ENCODE results near the gene RSRC1.

Gene RSRC1

GRCh38 chr3:158079599-158079998 is 30.3 kb upstream of the RSRC1 start:
- H2BK15ac ChIP-seq (ENCODE audit: low read depth, poor library complexity, severe bottlenecking) = no peak overlapping the region
- no peak overlapping the region for H2BK12ac ChIP-seq (ENCODE audit: low read length in 2 of 2)
- no peak overlapping the region for H3K9ac ChIP-seq (ENCODE audit: low read length)
- H3K4me2 ChIP-seq (ENCODE audit: low read length, poor library complexity, severe bottlenecking) = no peak overlapping the region
- no peaks in the 10 kb centered on the region for H3K4me1 ChIP-seq (ENCODE audit: control insufficient read depth, insufficient read depth, low read depth, low read length)
- no peak overlapping the region for H3K27ac ChIP-seq (ENCODE audit: low read length, poor library complexity, severe bottlenecking)
- H3K14ac ChIP-seq (ENCODE audit: low read length in 2 of 2) = no peak overlapping the region
- H2AFZ ChIP-seq (ENCODE audit: low read depth, low read length) = no peak overlapping the region
- no CpG with 5 or more reads among the region's 1 CpG for WGBS
- H2AK5ac ChIP-seq (ENCODE audit: low read length, severe bottlenecking) = no peak overlapping the region
- H4K91ac ChIP-seq (ENCODE audit: low read length) = no peak overlapping the region
- no peak for DNase-seq
- no peak overlapping the region for H3K4ac ChIP-seq (ENCODE audit: low read depth in 1 of 2, low read length in 2 of 2)
- no peaks in the 10 kb centered on the region for H3K9me3 ChIP-seq (ENCODE audit: control insufficient read depth, low read length)
- no peaks in the 10 kb centered on the region for H3K79me1 ChIP-seq (replicated peaks; ENCODE audit: low read length, poor library complexity, severe bottlenecking)
- no peak overlapping the region for H3K18ac ChIP-seq (ENCODE audit: low read depth in 1 of 2, low read length in 2 of 2)
- no peak overlapping the region for H3K23ac ChIP-seq (ENCODE audit: low read length in 2 of 2)
- no peaks in the 10 kb centered on the region for H3K27me3 ChIP-seq (ENCODE audit: control insufficient read depth in 1 of 2, insufficient read depth in 1 of 2, low read length in 2 of 2)
- H4K8ac ChIP-seq (ENCODE audit: low read length) = no peak overlapping the region
- H2BK5ac ChIP-seq (ENCODE audit: low read depth, low read length, poor library complexity, severe bottlenecking) = no peak overlapping the region
- H3K36me3 ChIP-seq (ENCODE audit: control insufficient read depth in 1 of 2, insufficient read depth in 2 of 2, low read depth in 1 of 2, low read length in 2 of 2) = no peaks in the 10 kb centered on the region
- no peak overlapping the region for H3K4me3 ChIP-seq (ENCODE audit: insufficient read depth in 1 of 2, low read depth in 1 of 2, low read length in 2 of 2)
- no peak overlapping the region for H2BK120ac ChIP-seq (ENCODE audit: low read depth, low read length)

- no peak overlapping the region for H2AFZ ChIP-seq (ENCODE audit: low read depth, low read length)
Observed at GRCh38 chr3:158084651-158085050, 25.2 kb upstream of the RSRC1 start.

GRCh38 chr3:158085358-158085757 is 24.5 kb upstream of the RSRC1 start:
- H2BK120ac ChIP-seq (ENCODE audit: low read depth, low read length) = no peak overlapping the region
- no peaks in the 10 kb centered on the region for H3K79me1 ChIP-seq (replicated peaks; ENCODE audit: low read length, poor library complexity, severe bottlenecking)
- H3K4ac ChIP-seq (ENCODE audit: low read depth in 1 of 2, low read length in 2 of 2) = no peak overlapping the region
- H3K23ac ChIP-seq (ENCODE audit: low read length in 2 of 2) = no peak overlapping the region
- H3K4me3 ChIP-seq (ENCODE audit: insufficient read depth in 1 of 2, low read depth in 1 of 2, low read length in 2 of 2) = no peak overlapping the region
- no peak overlapping the region for H3K18ac ChIP-seq (ENCODE audit: low read depth in 1 of 2, low read length in 2 of 2)
- no peaks in the 10 kb centered on the region for H3K9me3 ChIP-seq (ENCODE audit: control insufficient read depth, low read length)
- no peak overlapping the region for H2AK5ac ChIP-seq (ENCODE audit: low read length, severe bottlenecking)
- no peaks in the 10 kb centered on the region for H3K4me1 ChIP-seq (ENCODE audit: control insufficient read depth, insufficient read depth, low read depth, low read length)
- no peak overlapping the region for H2AFZ ChIP-seq (ENCODE audit: low read depth, low read length)
- no peak overlapping the region for H4K8ac ChIP-seq (ENCODE audit: low read length)
- no peak overlapping the region for H2BK5ac ChIP-seq (ENCODE audit: low read depth, low read length, poor library complexity, severe bottlenecking)
- H3K9ac ChIP-seq (ENCODE audit: low read length) = no peak overlapping the region
- no peak overlapping the region for H3K4me2 ChIP-seq (ENCODE audit: low read length, poor library complexity, severe bottlenecking)
- H3K14ac ChIP-seq (ENCODE audit: low read length in 2 of 2) = no peak overlapping the region
- H2BK12ac ChIP-seq (ENCODE audit: low read length in 2 of 2) = no peak overlapping the region
- H3K27me3 ChIP-seq (ENCODE audit: control insufficient read depth in 1 of 2, insufficient read depth in 1 of 2, low read length in 2 of 2) = peaks cover 0 to 21% of the 10 kb centered on the region in 2 experiments
- no peaks in the 10 kb centered on the region for H3K36me3 ChIP-seq (ENCODE audit: control insufficient read depth in 1 of 2, insufficient read depth in 2 of 2, low read depth in 1 of 2, low read length in 2 of 2)
- no peak overlapping the region for H4K91ac ChIP-seq (ENCODE audit: low read length)
- no peak for DNase-seq
- no peak overlapping the region for H3K27ac ChIP-seq (ENCODE audit: low read length, poor library complexity, severe bottlenecking)
- no peak overlapping the region for H2BK15ac ChIP-seq (ENCODE audit: low read depth, poor library complexity, severe bottlenecking)

More at GRCh38 chr3:158084651-158085050, 25.2 kb upstream of the RSRC1 start:
- no peak for DNase-seq
- Histone ChIP-seq H4K91ac (ENCODE audit: low read length) (no peak overlapping the region), H3K36me3 (ENCODE audit: control insufficient read depth in 1 of 2, insufficient read depth in 2 of 2, low read depth in 1 of 2, low read length in 2 of 2) (no peaks in the 10 kb centered on the region), H3K4me2 (ENCODE audit: low read length, poor library complexity, severe bottlenecking) (no peak overlapping the region), H3K23ac (ENCODE audit: low read length in 2 of 2) (no peak overlapping the region), H3K27ac (ENCODE audit: low read length, poor library complexity, severe bottlenecking) (no peak overlapping the region), H2BK15ac (ENCODE audit: low read depth, poor library complexity, severe bottlenecking) (no peak overlapping the region), H2AK5ac (ENCODE audit: low read length, severe bottlenecking) (no peak overlapping the region), H3K14ac (ENCODE audit: low read length in 2 of 2) (no peak overlapping the region), H2BK5ac (ENCODE audit: low read depth, low read length, poor library complexity, severe bottlenecking) (no peak overlapping the region), H3K18ac (ENCODE audit: low read depth in 1 of 2, low read length in 2 of 2) (no peak overlapping the region), H3K27me3 (ENCODE audit: control insufficient read depth in 1 of 2, insufficient read depth in 1 of 2, low read length in 2 of 2) (peaks cover 0 to 14% of the 10 kb centered on the region in 2 experiments), H3K4me1 (ENCODE audit: control insufficient read depth, insufficient read depth, low read depth, low read length) (no peaks in the 10 kb centered on the region), H3K4me3 (ENCODE audit: insufficient read depth in 1 of 2, low read depth in 1 of 2, low read length in 2 of 2) (no peak overlapping the region), H3K79me1 (replicated peaks; ENCODE audit: low read length, poor library complexity, severe bottlenecking) (no peaks in the 10 kb centered on the region), H4K8ac (ENCODE audit: low read length) (no peak overlapping the region), H2BK120ac (ENCODE audit: low read depth, low read length) (no peak overlapping the region), H2BK12ac (ENCODE audit: low read length in 2 of 2) (no peak overlapping the region), H3K9ac (ENCODE audit: low read length) (no peak overlapping the region), H3K4ac (ENCODE audit: low read depth in 1 of 2, low read length in 2 of 2) (no peak overlapping the region), H3K9me3 (ENCODE audit: control insufficient read depth, low read length) (no peaks in the 10 kb centered on the region)

GRCh38 chr3:158085931-158086330 is 24.0 kb upstream of the RSRC1 start:
- H2BK5ac ChIP-seq (ENCODE audit: low read depth, low read length, poor library complexity, severe bottlenecking) = no peak overlapping the region
- no peak overlapping the region for H3K23ac ChIP-seq (ENCODE audit: low read length in 2 of 2)
- H2BK120ac ChIP-seq (ENCODE audit: low read depth, low read length) = no peak overlapping the region
- H3K27me3 ChIP-seq (ENCODE audit: control insufficient read depth in 1 of 2, insufficient read depth in 1 of 2, low read length in 2 of 2) = peaks cover 0 to 24% of the 10 kb centered on the region in 2 experiments
- no peak overlapping the region for H4K8ac ChIP-seq (ENCODE audit: low read length)
- no peak overlapping the region for H3K18ac ChIP-seq (ENCODE audit: low read depth in 1 of 2, low read length in 2 of 2)
- no peak overlapping the region for H3K27ac ChIP-seq (ENCODE audit: low read length, poor library complexity, severe bottlenecking)
- H3K4me2 ChIP-seq (ENCODE audit: low read length, poor library complexity, severe bottlenecking) = no peak overlapping the region
- no peak overlapping the region for H3K9ac ChIP-seq (ENCODE audit: low read length)
- DNase-seq = no peak
- H3K4me3 ChIP-seq (ENCODE audit: insufficient read depth in 1 of 2, low read depth in 1 of 2, low read length in 2 of 2) = no peak overlapping the region
- H3K4ac ChIP-seq (ENCODE audit: low read depth in 1 of 2, low read length in 2 of 2) = no peak overlapping the region
- H4K91ac ChIP-seq (ENCODE audit: low read length) = no peak overlapping the region
- no peaks in the 10 kb centered on the region for H3K36me3 ChIP-seq (ENCODE audit: control insufficient read depth in 1 of 2, insufficient read depth in 2 of 2, low read depth in 1 of 2, low read length in 2 of 2)
- H3K14ac ChIP-seq (ENCODE audit: low read length in 2 of 2) = no peak overlapping the region
- WGBS = 50% methylated on average over 1 of the region's 1 CpG
- no peak overlapping the region for H2AK5ac ChIP-seq (ENCODE audit: low read length, severe bottlenecking)
- no peak overlapping the region for H2BK12ac ChIP-seq (ENCODE audit: low read length in 2 of 2)
- no peaks in the 10 kb centered on the region for H3K4me1 ChIP-seq (ENCODE audit: control insufficient read depth, insufficient read depth, low read depth, low read length)
- no peaks in the 10 kb centered on the region for H3K79me1 ChIP-seq (replicated peaks; ENCODE audit: low read length, poor library complexity, severe bottlenecking)
- no peak overlapping the region for H2BK15ac ChIP-seq (ENCODE audit: low read depth, poor library complexity, severe bottlenecking)
- H2AFZ ChIP-seq (ENCODE audit: low read depth, low read length) = no peak overlapping the region
- no peaks in the 10 kb centered on the region for H3K9me3 ChIP-seq (ENCODE audit: control insufficient read depth, low read length)

Measured in mesenchymal stem cell (in vitro differentiated cells and primary cell).